Measurements from ENCODE around the gene FHIT.

The FHIT gene

DNA sequence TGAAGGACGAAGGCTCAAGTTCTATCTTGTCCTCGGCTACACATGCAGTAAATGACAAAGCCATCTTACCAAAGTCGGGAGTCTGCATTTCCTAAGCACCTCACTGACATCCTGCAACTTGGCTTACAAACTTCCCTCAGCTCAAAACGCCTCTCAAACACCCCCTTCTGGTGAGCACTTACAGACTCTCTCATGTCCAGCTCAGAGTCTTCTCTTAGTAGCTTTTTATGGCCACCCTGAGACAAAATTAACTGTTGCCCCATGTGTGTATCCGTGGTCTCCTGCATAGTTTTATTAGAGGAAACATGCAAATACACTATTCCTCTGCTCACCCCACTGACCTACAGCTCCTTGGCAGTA is 819.7 kb downstream of the FHIT start:
- no peak for DNase-seq

DNA sequence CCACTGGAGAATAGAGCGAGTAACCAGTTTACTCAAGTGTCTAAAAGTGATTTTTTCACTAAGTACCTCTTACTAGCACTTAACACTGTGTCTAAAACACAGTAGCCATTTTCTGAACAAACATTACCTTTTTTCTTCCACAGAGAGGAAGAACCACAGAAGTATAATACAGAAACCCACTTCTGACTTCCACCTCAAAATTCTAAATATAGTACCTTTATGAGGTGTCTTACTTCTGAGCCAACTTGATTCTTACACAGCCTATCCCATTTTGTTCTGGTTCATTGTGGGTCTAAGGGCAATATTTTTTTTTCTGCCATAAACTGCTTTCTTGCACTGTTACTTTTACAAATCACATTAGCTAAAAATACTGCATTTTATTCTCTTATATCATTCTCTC is 821.0 kb downstream of the FHIT start:
- DNase-seq = no peak

- no peak for DNase-seq
Measured at GRCh38 chr3:60427109-60427508, 824.1 kb downstream of the FHIT start.

DNA sequence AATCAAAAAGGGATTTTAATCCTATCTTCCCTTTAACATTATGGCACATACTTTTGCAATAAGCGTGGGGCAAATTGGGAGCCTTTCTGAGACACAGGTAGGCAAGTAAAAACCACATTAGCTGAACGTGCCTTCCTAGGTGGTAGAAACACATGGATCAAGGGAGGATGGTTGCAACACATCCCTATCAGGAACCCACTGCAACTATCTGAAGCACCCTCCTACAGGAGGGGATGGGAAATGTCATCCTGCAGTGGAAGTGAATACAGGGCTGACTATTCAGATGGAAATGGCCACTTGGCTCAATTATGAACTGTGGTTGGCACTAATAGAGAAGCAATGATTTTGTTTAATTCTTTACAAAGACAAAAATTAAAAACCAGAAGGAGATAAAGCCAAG is 826.3 kb downstream of the FHIT start:
- no peak for DNase-seq

GRCh38 chr3:60424034-60424433 is 827.2 kb downstream of the FHIT start:
- no peak for DNase-seq

GRCh38 chr3:60423556-60423955 is 827.7 kb downstream of the FHIT start:
- no peak for DNase-seq

DNA sequence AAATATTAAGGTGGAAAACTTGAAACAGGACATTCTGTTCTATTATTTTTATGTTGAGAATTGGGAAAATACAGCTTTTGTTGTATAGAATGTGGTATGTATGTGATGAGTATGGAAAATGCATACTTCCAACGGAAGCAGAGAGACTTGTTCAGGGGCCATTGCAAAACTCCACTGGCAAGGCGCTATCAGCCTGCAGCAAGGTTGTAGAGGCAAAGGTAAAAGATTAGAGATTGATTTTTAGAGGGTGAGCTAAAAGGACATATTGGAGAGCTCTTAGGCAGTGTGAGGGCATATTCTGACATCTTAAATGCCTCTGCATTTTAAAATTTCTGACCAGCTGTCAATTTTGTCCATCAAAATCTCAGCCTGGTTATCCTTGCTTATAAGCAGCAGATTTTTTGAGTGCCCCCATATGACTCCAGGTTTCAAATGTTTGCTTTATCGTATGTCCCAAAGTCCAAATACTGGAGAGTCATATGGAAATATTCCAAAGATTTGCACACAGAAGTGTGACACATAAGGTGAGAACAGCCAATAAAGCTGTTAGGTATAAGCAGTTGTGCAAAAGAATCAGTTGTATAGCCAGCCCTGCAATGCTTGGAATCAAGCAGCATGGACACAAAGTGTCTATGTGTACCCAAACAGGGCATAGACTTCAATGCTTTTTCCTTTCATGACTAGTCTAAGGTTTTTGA is 829.4 kb downstream of the FHIT start:
- no peak for DNase-seq

DNA sequence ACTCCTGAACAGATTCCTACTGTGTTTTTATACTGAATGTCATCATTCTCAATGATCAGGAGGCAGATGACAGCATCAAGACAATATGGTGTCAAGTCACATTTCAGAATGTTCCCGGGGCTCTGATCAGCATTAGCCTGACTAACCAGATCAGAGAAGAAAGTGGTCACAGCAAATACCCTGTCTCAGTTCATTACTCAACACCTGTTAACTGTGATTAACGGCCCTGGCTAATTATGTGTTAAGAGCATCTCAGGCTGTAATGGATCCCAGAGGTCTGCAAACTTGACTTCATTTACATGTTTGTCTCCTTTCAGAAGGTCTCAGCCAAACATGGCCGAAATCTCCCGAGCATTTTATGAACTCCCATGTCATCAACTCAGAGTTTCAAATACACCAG is 833.7 kb downstream of the FHIT start:
- no peak for DNase-seq

GRCh38 chr3:60414011-60414410 is 837.2 kb downstream of the FHIT start:
- DNase-seq = no peak

GRCh38 chr3:60413551-60413950 is 837.7 kb downstream of the FHIT start:
- no peak for DNase-seq

- DNase-seq = no peak
Measured at GRCh38 chr3:60403866-60404265, 847.4 kb downstream of the FHIT start.

- DNase-seq = no peak
Measured at GRCh38 chr3:60402931-60403330, 848.3 kb downstream of the FHIT start.

- no peak for DNase-seq
Measured at GRCh38 chr3:60399861-60400845, 851.1 kb downstream of the FHIT start.

- DNase-seq = no peak
Measured at GRCh38 chr3:60399292-60399691, 852.0 kb downstream of the FHIT start.

GRCh38 chr3:60395173-60395762 is 856.0 kb downstream of the FHIT start:
- no peak for DNase-seq

DNA sequence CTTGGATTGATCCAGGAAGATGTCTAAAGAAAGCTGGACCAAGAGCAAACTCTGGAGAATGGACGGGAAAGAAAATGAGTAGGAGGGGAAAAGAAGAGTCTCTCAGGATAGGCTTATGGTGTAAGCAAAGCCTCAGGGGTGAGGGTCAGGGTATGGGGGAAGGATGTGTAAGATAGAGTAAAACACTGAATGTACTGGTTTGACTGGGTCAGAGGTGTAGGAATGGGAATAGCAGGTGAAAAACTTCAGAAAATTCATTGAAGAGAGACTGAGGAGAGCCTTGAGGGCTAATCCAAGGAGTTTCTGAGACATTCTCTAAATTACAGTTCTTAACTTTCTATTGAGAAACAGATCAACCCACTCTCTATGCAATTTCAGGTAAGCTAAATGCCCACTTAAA is 857.3 kb downstream of the FHIT start:
- no peak for DNase-seq

DNA sequence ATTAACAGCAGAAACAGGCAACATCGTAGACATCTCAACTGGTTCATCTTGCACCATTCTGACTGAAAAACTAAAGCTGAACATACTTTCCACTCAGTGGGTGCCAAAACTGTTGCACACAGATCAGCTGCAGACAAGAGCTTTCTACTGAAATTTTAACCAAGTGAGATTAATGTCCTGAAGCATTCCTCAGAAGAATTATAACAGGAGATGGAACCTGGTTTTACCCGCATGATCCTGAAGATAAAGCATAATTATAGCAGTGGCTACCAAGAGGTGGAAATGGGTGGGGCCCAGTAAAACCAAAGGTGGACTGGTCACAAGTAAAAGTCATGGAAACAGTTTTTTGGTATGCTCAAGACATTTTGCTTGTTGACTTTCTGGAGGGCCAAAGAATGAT is 858.8 kb downstream of the FHIT start:
- DNase-seq = no peak

- no peak for DNase-seq
Measured at GRCh38 chr3:60391292-60391691, 860.0 kb downstream of the FHIT start.

- no peak for DNase-seq
Measured at GRCh38 chr3:60388731-60389130, 862.5 kb downstream of the FHIT start.

DNA sequence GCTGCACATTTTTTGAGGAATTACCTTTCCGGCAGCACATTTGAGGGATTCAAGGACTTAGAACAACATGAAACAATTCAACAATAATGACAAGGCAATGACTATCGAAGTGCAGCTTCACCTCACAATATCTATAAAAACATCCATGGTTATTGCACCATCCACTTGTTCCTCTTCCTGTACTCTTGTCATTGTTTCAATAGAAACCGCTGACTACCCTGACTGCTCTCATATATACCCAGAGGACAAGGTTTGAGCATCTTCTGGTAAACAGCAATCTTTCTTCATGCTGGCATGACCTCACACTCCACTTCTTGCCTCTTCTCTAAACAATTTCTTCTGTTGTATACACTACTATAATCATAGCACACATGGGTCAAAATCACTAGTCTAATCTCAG is 864.9 kb downstream of the FHIT start:
- no peak for DNase-seq

DNA sequence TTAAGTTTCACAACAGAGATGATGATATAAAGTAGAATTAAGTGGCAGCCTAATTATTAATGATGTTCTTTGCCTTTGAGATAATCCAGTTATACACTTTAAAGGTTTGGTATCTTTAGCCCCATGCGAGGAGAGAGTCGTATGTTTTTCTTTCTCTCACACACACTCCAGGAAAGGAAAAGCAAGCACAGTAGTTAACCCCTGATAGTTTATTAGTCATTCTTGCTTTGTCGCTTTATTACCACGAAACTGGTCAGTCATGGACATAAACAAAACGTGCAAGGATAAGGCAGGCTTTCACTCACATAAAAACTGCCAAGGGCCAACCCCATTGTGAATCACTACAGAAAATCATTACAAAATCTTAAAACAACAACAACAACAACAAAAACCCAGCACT is 866.9 kb downstream of the FHIT start:
- DNase-seq = no peak

DNA sequence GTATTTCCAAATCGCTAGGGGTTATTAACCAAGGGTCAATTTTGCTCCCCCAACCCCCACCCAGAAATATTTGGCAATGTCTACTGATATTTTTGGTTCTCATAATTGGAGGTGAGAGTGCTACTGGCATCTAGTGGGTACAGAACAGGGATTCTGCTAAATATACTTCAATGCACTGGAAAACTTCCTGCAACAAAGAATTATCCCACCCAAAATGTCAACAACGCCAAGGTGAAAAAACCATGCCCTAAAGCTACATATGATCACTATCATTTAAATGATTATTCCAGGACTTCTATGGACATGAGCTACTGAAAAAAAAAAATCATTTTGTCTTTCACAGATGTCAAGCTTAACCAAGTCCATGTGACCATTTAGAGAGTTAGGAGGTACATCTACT is 867.9 kb downstream of the FHIT start:
- DNase-seq = no peak

- no peak for DNase-seq
Measured at GRCh38 chr3:60366486-60366885, 884.8 kb downstream of the FHIT start.

DNA sequence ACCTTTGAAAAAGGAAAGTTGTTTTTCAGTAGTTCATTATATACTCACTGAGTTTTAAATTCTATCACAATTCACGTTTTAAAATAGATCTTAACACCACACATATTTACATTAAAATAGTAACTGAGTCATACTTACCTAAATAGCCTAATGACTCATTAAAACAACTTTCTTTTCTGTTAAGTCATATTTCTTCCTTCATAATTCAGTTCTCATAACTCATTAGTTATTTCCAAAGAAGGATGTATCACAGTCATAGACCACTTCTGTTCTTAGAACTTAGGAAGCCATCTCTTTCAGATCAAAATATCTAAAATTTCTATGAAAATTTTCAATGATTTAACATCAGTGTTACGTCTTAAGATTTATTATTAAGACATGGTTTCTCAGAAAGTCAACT is 885.9 kb downstream of the FHIT start:
- no peak for DNase-seq

Measured in NCI-H187 treated with DMSO at 0.1 percent for 48 hours (cell line).